ENCODE results near the gene IVNS1ABP.

DNA sequence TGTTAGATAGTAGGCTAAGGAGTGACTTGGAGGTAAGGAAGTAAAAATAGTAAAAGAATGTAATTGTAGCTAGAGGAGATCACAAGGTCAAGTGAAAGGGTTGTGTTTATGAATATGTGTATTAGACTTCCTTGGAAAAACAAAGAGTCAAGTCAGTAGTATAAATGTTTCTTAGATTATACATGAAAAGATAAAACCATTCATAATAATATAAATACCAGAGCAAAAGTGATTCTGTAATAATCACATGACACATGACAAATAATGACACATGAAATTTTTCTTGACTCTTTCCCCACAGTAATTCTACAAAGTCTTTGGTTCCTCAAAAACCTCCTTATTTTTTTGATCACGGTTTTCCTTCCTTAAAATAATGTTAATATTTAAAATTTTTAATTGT, 56.4 kb downstream of the IVNS1ABP start:
- TF ChIP-seq, protein P1, sequence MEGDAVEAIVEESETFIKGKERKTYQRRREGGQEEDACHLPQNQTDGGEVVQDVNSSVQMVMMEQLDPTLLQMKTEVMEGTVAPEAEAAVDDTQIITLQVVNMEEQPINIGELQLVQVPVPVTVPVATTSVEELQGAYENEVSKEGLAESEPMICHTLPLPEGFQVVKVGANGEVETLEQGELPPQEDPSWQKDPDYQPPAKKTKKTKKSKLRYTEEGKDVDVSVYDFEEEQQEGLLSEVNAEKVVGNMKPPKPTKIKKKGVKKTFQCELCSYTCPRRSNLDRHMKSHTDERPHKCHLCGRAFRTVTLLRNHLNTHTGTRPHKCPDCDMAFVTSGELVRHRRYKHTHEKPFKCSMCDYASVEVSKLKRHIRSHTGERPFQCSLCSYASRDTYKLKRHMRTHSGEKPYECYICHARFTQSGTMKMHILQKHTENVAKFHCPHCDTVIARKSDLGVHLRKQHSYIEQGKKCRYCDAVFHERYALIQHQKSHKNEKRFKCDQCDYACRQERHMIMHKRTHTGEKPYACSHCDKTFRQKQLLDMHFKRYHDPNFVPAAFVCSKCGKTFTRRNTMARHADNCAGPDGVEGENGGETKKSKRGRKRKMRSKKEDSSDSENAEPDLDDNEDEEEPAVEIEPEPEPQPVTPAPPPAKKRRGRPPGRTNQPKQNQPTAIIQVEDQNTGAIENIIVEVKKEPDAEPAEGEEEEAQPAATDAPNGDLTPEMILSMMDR (IDR thresholded peaks at IDR 0.05), result no peak
- TF ChIP-seq POLR2A (IDR thresholded peaks at IDR 0.05), result no peak
